ENCODE results near the gene ANKRD40. TPM values are rescaled to one million over a fixed set of nuclear protein-coding genes. Genes with fewer than 3 reads are reported as not detected.

Gene ANKRD40
- total and polyA plus RNA-seq, 5 donors from 2014 or later = 3.8 to 24.0 (median 4.6) TPM

DNA sequence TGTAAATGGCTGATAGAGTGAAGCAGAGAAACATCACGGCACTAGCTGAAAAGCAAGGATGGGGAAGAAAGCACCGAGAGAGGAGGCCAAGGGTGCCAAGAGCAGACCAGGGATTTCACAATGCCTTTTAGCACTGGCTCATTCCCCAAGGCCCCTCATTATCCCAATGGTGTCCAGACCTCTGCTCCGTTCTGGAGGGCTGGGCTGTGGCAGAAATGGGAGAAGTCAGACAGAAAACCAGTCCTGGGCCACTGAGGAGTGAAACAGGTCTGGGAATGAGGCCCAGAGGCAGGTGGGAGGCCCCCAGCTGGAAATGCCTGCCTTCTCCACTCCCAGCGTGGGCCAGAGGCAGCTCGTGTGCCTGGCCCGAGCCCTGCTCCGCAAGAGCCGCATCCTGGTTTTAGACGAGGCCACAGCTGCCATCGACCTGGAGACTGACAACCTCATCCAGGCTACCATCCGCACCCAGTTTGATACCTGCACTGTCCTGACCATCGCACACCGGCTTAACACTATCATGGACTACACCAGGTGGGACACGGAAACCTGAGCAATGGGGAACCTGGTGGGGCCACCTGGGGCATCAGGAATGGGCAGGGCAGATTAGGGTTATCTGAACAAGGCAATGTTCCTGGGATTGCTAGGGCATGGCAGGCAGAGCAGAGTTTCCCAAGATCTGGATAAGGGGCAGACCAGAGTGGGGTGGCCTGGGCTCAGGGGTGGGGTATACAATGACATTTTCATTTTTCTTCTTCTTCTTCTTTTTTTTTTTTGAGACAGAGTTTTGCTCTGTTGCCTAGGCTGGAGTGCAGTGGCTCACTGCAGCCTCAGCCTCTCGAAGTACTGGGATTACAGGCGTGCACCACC lies 20.3 kb downstream of the ANKRD40 start:
- peaks cover 0 to 3% (median 0%) of the 10 kb centered on the region in 4 donors for H3K4me1 Mint-ChIP-seq
- H3K27ac Mint-ChIP-seq = no peak overlapping the region
- Histone ChIP-seq H3K27me3 (ENCODE audit: control insufficient read depth, insufficient read depth, low read length) (no peaks in the 10 kb centered on the region), H3K36me3 (ENCODE audit: control insufficient read depth, insufficient read depth, low read length) (peaks cover 2% of the 10 kb centered on the region), H3K4me3 (ENCODE audit: low read depth, low read length) (no peak overlapping the region), H3K4me1 (ENCODE audit: control insufficient read depth, insufficient read depth, low read length, poor library complexity, severe bottlenecking) (no peaks in the 10 kb centered on the region), H3K27ac (ENCODE audit: insufficient read depth, low read length, poor library complexity, severe bottlenecking) (no peak overlapping the region), H3K9me3 (ENCODE audit: control insufficient read depth in 2 of 2, low read length in 2 of 2) (no peaks in the 10 kb centered on the region)
- ATAC-seq (ENCODE audit: low read depth in 2 of 2) (no peak), DNase-seq (no peak)
- peaks cover 7% of the 10 kb centered on the region for H3K27me3 Mint-ChIP-seq
- no peaks in the 10 kb centered on the region for H3K9me3 Mint-ChIP-seq
- H3K4me3 Mint-ChIP-seq = no peak overlapping the region
- H3K36me3 Mint-ChIP-seq = no peaks in the 10 kb centered on the region

DNA sequence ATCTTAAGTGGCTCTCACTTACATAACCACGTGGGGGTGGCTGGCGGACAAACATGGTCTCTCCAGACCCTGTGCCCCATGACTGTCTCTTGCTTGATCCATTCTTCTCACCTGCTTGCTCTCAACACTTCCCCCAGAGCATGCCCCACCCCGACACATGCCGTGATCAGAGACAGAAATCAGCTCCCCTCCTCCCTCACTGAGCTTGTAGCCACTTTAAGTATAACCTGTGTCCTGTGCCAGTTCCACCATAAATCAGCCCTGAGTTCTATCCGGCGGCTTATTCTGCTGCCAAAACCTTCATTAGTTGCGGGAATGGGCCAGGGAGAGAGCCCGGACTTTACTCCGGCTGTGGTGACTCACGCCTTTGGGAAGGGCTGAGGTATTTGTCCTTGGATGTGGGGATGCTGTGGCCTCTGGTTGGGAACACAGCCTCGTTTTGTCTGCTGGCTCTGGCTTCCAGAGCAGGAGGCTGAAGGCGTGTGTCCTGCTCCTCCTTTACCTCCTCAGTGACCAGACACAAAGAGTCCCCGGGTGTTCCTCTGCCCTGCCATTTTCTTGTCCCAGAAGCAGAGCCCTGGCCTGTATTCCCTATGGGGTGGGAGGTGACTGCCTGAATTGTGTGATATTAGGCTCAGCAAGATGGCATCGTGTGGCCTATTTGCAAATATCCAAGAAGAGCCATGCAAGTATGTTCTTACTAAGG lies 21.1 kb downstream of the ANKRD40 start:
- no peaks in the 10 kb centered on the region for H3K4me1 ChIP-seq (ENCODE audit: control insufficient read depth, insufficient read depth, low read length, poor library complexity, severe bottlenecking)
- H3K4me3 Mint-ChIP-seq = no peak overlapping the region
- H3K27me3 ChIP-seq (ENCODE audit: control insufficient read depth, insufficient read depth, low read length) = no peaks in the 10 kb centered on the region
- no peak for DNase-seq
- H3K27me3 Mint-ChIP-seq = peaks cover 7% of the 10 kb centered on the region
- H3K27ac ChIP-seq (ENCODE audit: insufficient read depth, low read length, poor library complexity, severe bottlenecking) = no peak overlapping the region
- peaks cover 0 to 4% (median 0%) of the 10 kb centered on the region in 4 donors for H3K4me1 Mint-ChIP-seq
- no peaks in the 10 kb centered on the region for H3K36me3 ChIP-seq (ENCODE audit: control insufficient read depth, insufficient read depth, low read length)
- ATAC-seq (ENCODE audit: low read depth in 2 of 2) = no peak
- H3K9me3 ChIP-seq (ENCODE audit: control insufficient read depth in 2 of 2, low read length in 2 of 2) = no peaks in the 10 kb centered on the region
- H3K4me3 ChIP-seq (ENCODE audit: low read depth, low read length) = no peak overlapping the region
- H3K27ac Mint-ChIP-seq = no peak overlapping the region
- H3K9me3 Mint-ChIP-seq = no peaks in the 10 kb centered on the region
- H3K36me3 Mint-ChIP-seq = no peaks in the 10 kb centered on the region

DNA sequence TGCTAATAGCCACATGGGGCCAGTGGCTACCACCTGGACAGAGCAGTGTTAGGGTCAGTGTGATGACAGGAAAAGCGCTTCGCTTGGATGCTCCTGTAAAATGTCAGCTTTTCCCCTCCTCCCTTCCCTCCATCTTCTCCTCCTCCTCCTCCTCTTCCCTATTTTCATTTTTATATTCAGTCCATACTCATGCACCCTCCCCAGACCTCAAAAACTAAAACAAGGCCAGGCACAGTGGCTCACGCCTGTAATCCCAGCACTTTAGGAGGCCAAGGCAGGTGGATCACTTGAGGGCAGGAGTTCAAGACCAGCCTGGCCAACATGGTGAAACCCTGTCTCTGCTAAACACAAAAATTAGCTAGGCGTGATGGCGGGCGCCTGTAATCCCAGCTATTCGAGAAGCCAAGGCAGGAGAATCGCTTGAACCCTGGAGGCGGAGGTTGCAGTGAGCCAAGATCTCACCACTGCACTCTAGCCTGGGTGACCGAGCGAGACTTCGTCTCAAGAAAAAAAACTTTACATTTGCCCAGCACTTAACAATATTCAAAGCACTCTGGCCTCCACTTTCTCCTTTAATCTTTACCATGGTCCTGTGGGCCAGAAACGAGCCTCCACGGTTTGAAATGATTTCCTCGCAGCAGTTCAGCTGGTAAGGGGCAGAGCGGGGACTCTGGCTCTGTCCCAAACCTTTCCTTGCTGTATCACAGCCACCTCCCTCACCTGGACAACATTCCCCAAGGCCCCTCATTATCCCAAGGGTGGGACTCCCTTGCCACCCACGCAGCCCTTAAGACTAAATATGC lies 21.8 kb downstream of the ANKRD40 start:
- DNase-seq (no peak), ATAC-seq (ENCODE audit: low read depth in 2 of 2) (no peak)
- no peak overlapping the region for H3K27ac ChIP-seq (ENCODE audit: insufficient read depth, low read length, poor library complexity, severe bottlenecking)
- H3K36me3 Mint-ChIP-seq = no peaks in the 10 kb centered on the region
- peaks cover 0 to 9% (median 2%) of the 10 kb centered on the region in 4 donors for H3K4me1 Mint-ChIP-seq
- no peaks in the 10 kb centered on the region for H3K27me3 ChIP-seq (ENCODE audit: control insufficient read depth, insufficient read depth, low read length)
- H3K36me3 ChIP-seq (ENCODE audit: control insufficient read depth, insufficient read depth, low read length) = no peaks in the 10 kb centered on the region
- no peak overlapping the region for H3K4me3 ChIP-seq (ENCODE audit: low read depth, low read length)
- no peak overlapping the region for H3K27ac Mint-ChIP-seq
- H3K4me3 Mint-ChIP-seq = no peak overlapping the region
- peaks cover 7% of the 10 kb centered on the region for H3K27me3 Mint-ChIP-seq
- H3K9me3 ChIP-seq (ENCODE audit: control insufficient read depth in 2 of 2, low read length in 2 of 2) = no peaks in the 10 kb centered on the region
- no peaks in the 10 kb centered on the region for H3K4me1 ChIP-seq (ENCODE audit: control insufficient read depth, insufficient read depth, low read length, poor library complexity, severe bottlenecking)
- no peaks in the 10 kb centered on the region for H3K9me3 Mint-ChIP-seq

DNA sequence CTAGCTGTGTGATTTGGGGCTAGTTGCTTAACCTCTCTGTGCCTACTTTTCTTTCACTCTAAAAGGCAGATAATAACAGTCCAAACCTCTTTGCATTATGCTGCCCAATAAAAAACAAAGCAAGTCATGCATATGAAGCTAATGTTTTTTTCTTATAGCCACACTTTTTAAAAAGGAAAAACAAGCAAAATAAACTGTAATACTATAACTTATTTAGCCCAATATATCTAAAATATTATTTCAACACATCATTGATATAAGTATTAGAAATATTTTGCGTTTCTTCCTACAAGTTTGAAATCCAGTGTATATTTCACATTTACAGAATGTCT lies 22.4 kb downstream of the ANKRD40 start:
- H3K36me3 ChIP-seq (ENCODE audit: control insufficient read depth, insufficient read depth, low read length) = no peaks in the 10 kb centered on the region
- no peaks in the 10 kb centered on the region for H3K27me3 ChIP-seq (ENCODE audit: control insufficient read depth, insufficient read depth, low read length)
- Mint-ChIP-seq H3K27me3 (peaks cover 7% of the 10 kb centered on the region), H3K4me1 (peaks cover 0 to 9% (median 2%) of the 10 kb centered on the region in 4 donors), H3K36me3 (no peaks in the 10 kb centered on the region), H3K9me3 (no peaks in the 10 kb centered on the region), H3K4me3 (no peak overlapping the region), H3K27ac (no peak overlapping the region)
- no peak for ATAC-seq (ENCODE audit: low read depth in 2 of 2)
- H3K4me1 ChIP-seq (ENCODE audit: control insufficient read depth, insufficient read depth, low read length, poor library complexity, severe bottlenecking) = no peaks in the 10 kb centered on the region
- no peak overlapping the region for H3K27ac ChIP-seq (ENCODE audit: insufficient read depth, low read length, poor library complexity, severe bottlenecking)
- no peak for DNase-seq
- no peaks in the 10 kb centered on the region for H3K9me3 ChIP-seq (ENCODE audit: control insufficient read depth in 2 of 2, low read length in 2 of 2)
- no peak overlapping the region for H3K4me3 ChIP-seq (ENCODE audit: low read depth, low read length)

DNA sequence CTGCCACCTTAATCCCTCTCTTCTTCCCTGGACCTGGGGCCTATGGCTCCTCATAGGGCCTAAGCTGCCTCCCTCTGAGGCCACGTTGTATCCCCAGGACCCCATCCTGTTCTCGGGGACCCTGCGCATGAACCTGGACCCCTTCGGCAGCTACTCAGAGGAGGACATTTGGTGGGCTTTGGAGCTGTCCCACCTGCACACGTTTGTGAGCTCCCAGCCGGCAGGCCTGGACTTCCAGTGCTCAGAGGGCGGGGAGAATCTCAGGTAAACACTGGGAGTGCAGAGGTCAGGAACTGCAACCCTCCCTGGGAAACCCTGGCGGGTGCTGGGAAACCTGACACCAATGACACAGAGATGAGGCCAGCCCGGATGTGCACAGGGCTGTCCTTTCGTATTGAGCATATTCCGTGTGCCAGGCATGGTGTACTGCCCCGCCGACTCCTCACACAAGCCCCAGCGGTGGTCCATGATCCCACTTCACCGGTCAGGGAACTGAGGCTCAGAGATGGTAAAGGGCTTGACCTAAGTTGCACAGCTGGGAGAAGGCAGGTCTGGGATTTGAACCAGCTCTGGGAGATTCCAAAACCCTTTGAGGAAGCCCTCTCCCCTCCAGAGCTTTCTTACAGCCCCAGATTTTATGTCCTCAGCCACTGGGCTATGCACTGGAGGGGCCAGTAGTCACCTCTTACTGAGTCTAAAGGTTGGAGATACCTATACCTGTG lies 22.9 kb downstream of the ANKRD40 start:
- Histone ChIP-seq H3K9me3 (ENCODE audit: control insufficient read depth in 2 of 2, low read length in 2 of 2) (no peaks in the 10 kb centered on the region), H3K27me3 (ENCODE audit: control insufficient read depth, insufficient read depth, low read length) (no peaks in the 10 kb centered on the region), H3K27ac (ENCODE audit: insufficient read depth, low read length, poor library complexity, severe bottlenecking) (no peak overlapping the region), H3K4me3 (ENCODE audit: low read depth, low read length) (no peak overlapping the region), H3K36me3 (ENCODE audit: control insufficient read depth, insufficient read depth, low read length) (no peaks in the 10 kb centered on the region), H3K4me1 (ENCODE audit: control insufficient read depth, insufficient read depth, low read length, poor library complexity, severe bottlenecking) (no peaks in the 10 kb centered on the region)
- ATAC-seq (ENCODE audit: low read depth in 2 of 2) = no peak
- DNase-seq = no peak
- Mint-ChIP-seq H3K4me1 (peaks cover 0 to 7% (median 2%) of the 10 kb centered on the region in 4 donors), H3K36me3 (no peaks in the 10 kb centered on the region), H3K9me3 (no peaks in the 10 kb centered on the region), H3K4me3 (no peak overlapping the region), H3K27ac (no peak overlapping the region), H3K27me3 (peaks cover 7% of the 10 kb centered on the region)

GRCh38 chr17:50684288-50684611 lies 23.5 kb downstream of the ANKRD40 start:
- Mint-ChIP-seq H3K4me3 (no peak overlapping the region), H3K27ac (no peak overlapping the region), H3K4me1 (peaks cover 0 to 7% (median 2%) of the 10 kb centered on the region in 4 donors), H3K9me3 (no peaks in the 10 kb centered on the region), H3K36me3 (no peaks in the 10 kb centered on the region), H3K27me3 (peaks cover 7% of the 10 kb centered on the region)
- no peaks in the 10 kb centered on the region for H3K9me3 ChIP-seq (ENCODE audit: control insufficient read depth in 2 of 2, low read length in 2 of 2)
- H3K4me1 ChIP-seq (ENCODE audit: control insufficient read depth, insufficient read depth, low read length, poor library complexity, severe bottlenecking) = no peaks in the 10 kb centered on the region
- no peak overlapping the region for H3K4me3 ChIP-seq (ENCODE audit: low read depth, low read length)
- H3K27ac ChIP-seq (ENCODE audit: insufficient read depth, low read length, poor library complexity, severe bottlenecking) = no peak overlapping the region
- ATAC-seq (ENCODE audit: low read depth in 2 of 2) = no peak
- DNase-seq = no peak
- no peaks in the 10 kb centered on the region for H3K27me3 ChIP-seq (ENCODE audit: control insufficient read depth, insufficient read depth, low read length)
- H3K36me3 ChIP-seq (ENCODE audit: control insufficient read depth, insufficient read depth, low read length) = no peaks in the 10 kb centered on the region

GRCh38 chr17:50683434-50684287 lies 24.1 kb downstream of the ANKRD40 start:
- Histone ChIP-seq H3K27me3 (ENCODE audit: control insufficient read depth, insufficient read depth, low read length) (no peaks in the 10 kb centered on the region), H3K4me1 (ENCODE audit: control insufficient read depth, insufficient read depth, low read length, poor library complexity, severe bottlenecking) (no peaks in the 10 kb centered on the region), H3K9me3 (ENCODE audit: control insufficient read depth in 2 of 2, low read length in 2 of 2) (no peaks in the 10 kb centered on the region), H3K36me3 (ENCODE audit: control insufficient read depth, insufficient read depth, low read length) (no peaks in the 10 kb centered on the region), H3K4me3 (ENCODE audit: low read depth, low read length) (no peak overlapping the region), H3K27ac (ENCODE audit: insufficient read depth, low read length, poor library complexity, severe bottlenecking) (no peak overlapping the region)
- DNase-seq (no peak), ATAC-seq (ENCODE audit: low read depth in 2 of 2) (no peak)
- Mint-ChIP-seq H3K27me3 (peaks cover 7% of the 10 kb centered on the region), H3K4me3 (no peak overlapping the region), H3K4me1 (peaks cover 0 to 7% (median 2%) of the 10 kb centered on the region in 4 donors), H3K9me3 (no peaks in the 10 kb centered on the region), H3K27ac (no peak overlapping the region), H3K36me3 (no peaks in the 10 kb centered on the region)
